Breast epithelium (tissue), 4 donors: ENCODE results near the gene DCAF10. TPM values are rescaled to one million over a fixed set of nuclear protein-coding genes. Genes with fewer than 3 reads are reported as not detected.
"Not testable (repeated sequence)": the region's sequence is repeated elsewhere in the genome, so short reads cannot be mapped to it uniquely, and the experiment has no call there.

Experiments used
- DNase-seq, 2 donors: peaks; one replicate each; pipeline ENCODE4 v3.0.0-alpha.2; 2019; ENCODE audit warnings: low spot score in 2 of 2
- H3K27ac ChIP-seq, 2 donors: fragments of 200-600 bp; sonication (generic) in 1 of 2; one replicate each; pipeline ENCODE4 v1.5.1; 2016 to 2019; ENCODE audit warnings: mild to moderate bottlenecking in 1 of 2
- H3K27me3 ChIP-seq, 2 donors: fragments of 200-600 bp; sonication (generic) in 1 of 2; one replicate each; pipeline versions ENCODE4 v1.5.1 to v1.6.0; 2017 to 2019; ENCODE audit warnings: control low read depth in 1 of 2, mild to moderate bottlenecking in 1 of 2
- H3K36me3 ChIP-seq: fragments of 200-600 bp; one replicate; pipeline ENCODE4 v1.5.1; 2019
- H3K4me1 ChIP-seq, 2 donors: fragments of 200-600 bp; sonication (generic); one replicate each; pipeline ENCODE4 v1.5.1; 2016 to 2019; ENCODE audit warnings: control low read depth in 1 of 2
- H3K4me3 ChIP-seq, 3 donors: fragments of 200-600 bp; sonication (generic); 1 replicate in 2 of 3; 2 replicates in 1 of 3; pipeline ENCODE4 v1.5.1; 2016 to 2019; ENCODE audit warnings: mild to moderate bottlenecking in 3 of 3, moderate library complexity in 2 of 3
- H3K9me3 ChIP-seq, 2 donors: fragments of 200-600 bp; sonication (generic) in 1 of 2; one replicate each; pipeline ENCODE4 v1.5.1; 2016 to 2019; ENCODE audit warnings: control low read depth in 1 of 2
- POLR2A ChIP-seq: fragments of 450-650 bp; IDR thresholded peaks from one replicate; pipeline ENCODE4 v1.6.1; 2016; ENCODE audit warnings: antibody characterized with exemption, mild to moderate bottlenecking, moderate library complexity
- POLR2AphosphoS5 ChIP-seq, 3 donors: sonication (generic); formaldehyde crosslinking; IDR thresholded peaks; one replicate each; pipeline ENCODE4 v1.6.1; 2017; ENCODE audit warnings: antibody characterized with exemption in 3 of 3
- intact Hi-C: fragments of 100-400 bp; cut with DNase I; formaldehyde crosslinking; loops from one replicate; pipeline ENCODE4 v1.15.1; 2023; ENCODE audit warnings: low total_unique reads
- total RNA-seq, 3 donors: library from RNA; depleted of rRNA; stranded (reverse); fragments of >200 nt; gene quantifications; one replicate each; pipeline ENCODE4 v1.1.0, GENCODE V29; 2016
- TF ChIP-seq, protein P1 (sequence below), 3 donors: fragments of 450-650 bp; IDR thresholded peaks; one replicate each; pipeline ENCODE4 v1.5.1; 2016 to 2017; ENCODE audit warnings: antibody characterized with exemption in 3 of 3, mild to moderate bottlenecking in 3 of 3, moderate library complexity in 3 of 3

The DCAF10 gene
- total RNA-seq, 3 donors from 2014 or later: 29.8 to 44.8 (median 38.7) TPM

DNA sequence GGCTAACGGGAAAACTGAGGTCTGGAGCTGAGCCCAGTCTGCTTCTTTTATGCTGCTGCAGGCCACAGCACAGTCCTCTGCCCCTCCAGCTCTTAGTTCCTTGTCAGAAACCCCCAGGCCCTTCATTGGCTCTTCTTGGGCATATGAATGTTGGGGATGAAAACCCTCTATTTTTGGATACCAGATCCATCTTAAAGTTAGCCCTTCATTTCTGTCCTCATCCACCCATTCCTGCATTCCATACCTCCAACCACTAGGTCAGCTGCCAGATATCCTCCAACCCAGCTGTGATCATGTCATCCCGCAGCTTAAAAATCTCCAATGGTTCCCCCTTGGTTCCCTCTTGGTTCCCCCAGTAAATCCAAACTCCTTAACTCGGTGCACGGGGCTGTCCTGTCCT is 105.2 kb downstream of the DCAF10 start:
- H3K27ac ChIP-seq: no peak overlapping the region
- H3K9me3 ChIP-seq: no peaks in the 10 kb centered on the region
- TF ChIP-seq, protein P1, sequence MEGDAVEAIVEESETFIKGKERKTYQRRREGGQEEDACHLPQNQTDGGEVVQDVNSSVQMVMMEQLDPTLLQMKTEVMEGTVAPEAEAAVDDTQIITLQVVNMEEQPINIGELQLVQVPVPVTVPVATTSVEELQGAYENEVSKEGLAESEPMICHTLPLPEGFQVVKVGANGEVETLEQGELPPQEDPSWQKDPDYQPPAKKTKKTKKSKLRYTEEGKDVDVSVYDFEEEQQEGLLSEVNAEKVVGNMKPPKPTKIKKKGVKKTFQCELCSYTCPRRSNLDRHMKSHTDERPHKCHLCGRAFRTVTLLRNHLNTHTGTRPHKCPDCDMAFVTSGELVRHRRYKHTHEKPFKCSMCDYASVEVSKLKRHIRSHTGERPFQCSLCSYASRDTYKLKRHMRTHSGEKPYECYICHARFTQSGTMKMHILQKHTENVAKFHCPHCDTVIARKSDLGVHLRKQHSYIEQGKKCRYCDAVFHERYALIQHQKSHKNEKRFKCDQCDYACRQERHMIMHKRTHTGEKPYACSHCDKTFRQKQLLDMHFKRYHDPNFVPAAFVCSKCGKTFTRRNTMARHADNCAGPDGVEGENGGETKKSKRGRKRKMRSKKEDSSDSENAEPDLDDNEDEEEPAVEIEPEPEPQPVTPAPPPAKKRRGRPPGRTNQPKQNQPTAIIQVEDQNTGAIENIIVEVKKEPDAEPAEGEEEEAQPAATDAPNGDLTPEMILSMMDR (IDR thresholded peaks at IDR 0.05): no peak
- TF ChIP-seq POLR2A (no peak), POLR2AphosphoS5 (IDR thresholded peaks at IDR 0.05) (no peak)
- no peak overlapping the region for H3K4me3 ChIP-seq
- peaks cover 0 to 8% of the 10 kb centered on the region in 2 donors for H3K4me1 ChIP-seq
- DNase-seq: no peak
- intact Hi-C loops: no loop called here
- H3K36me3 ChIP-seq: no peaks in the 10 kb centered on the region
- H3K27me3 ChIP-seq: no peaks in the 10 kb centered on the region

GRCh38 chr9:37906312-37907239 is 106.0 kb downstream of the DCAF10 start:
- TF ChIP-seq POLR2A (no peak), POLR2AphosphoS5 (IDR thresholded peaks at IDR 0.05) (no peak)
- TF ChIP-seq, protein P1 (IDR thresholded peaks at IDR 0.05): no peak
- H3K36me3 ChIP-seq: no peaks in the 10 kb centered on the region
- H3K9me3 ChIP-seq: no peaks in the 10 kb centered on the region
- H3K27me3 ChIP-seq: no peaks in the 10 kb centered on the region
- intact Hi-C loops: no loop called here
- no peak for DNase-seq
- no peak overlapping the region for H3K4me3 ChIP-seq
- H3K27ac ChIP-seq: no peak overlapping the region
- H3K4me1 ChIP-seq: peaks cover 0 to 8% of the 10 kb centered on the region in 2 donors

DNA sequence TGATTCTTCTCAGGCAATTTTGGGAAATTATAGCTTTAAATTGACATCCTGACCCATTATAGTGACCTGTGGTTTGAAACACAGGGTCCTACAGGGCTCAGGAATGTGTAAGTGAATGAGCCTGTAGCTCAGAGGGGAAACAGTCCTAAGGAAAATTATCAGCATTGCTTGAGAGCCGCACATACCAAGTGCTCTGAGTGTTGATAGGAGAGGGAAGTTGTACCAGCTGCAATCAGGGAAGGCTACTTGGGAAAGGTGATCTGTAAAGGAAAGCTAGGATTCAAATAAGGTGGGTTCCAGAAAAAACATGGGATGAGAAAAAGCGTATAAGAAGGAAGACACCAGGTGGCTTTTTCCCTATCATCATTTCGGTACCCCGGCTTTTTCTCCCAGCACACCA is 107.7 kb downstream of the DCAF10 start:
- intact Hi-C loops: no loop called here
- Histone ChIP-seq H3K27ac (no peak overlapping the region), H3K27me3 (no peaks in the 10 kb centered on the region), H3K9me3 (no peaks in the 10 kb centered on the region), H3K4me3 (no peak overlapping the region), H3K36me3 (no peaks in the 10 kb centered on the region), H3K4me1 (peaks cover 0 to 1% of the 10 kb centered on the region in 2 donors)
- DNase-seq: no peak
- TF ChIP-seq POLR2A: no peak
- TF ChIP-seq POLR2AphosphoS5 (IDR thresholded peaks at IDR 0.05): no peak
- TF ChIP-seq, protein P1 (IDR thresholded peaks at IDR 0.05): no peak

DNA sequence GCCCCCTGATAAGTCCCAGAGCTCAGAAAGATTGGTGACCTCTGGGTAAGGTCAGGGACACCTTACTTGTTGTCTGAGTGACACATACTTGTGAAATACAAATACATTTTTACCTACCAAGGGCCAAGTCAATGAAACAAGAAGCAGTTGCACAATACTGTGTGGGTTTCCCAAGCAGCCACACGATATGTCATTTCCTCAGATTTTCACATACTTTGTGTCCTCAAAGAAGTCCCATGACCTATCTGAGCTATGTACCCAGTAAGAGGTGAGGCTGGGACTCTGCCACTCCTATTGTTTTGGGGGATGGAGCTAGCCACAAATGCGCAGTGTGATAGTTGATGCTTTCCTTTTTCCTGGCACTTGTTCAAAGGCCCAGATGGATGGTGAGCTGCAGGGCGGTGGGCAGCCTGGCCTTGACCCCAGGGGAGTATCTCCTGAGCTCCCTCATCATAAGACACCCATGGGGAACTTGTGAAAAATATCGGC is 108.1 kb downstream of the DCAF10 start:
- Histone ChIP-seq H3K27ac (no peak overlapping the region), H3K36me3 (no peaks in the 10 kb centered on the region), H3K27me3 (no peaks in the 10 kb centered on the region), H3K9me3 (no peaks in the 10 kb centered on the region), H3K4me1 (no peaks in the 10 kb centered on the region), H3K4me3 (no peak overlapping the region)
- no peak for TF ChIP-seq POLR2AphosphoS5 (IDR thresholded peaks at IDR 0.05)
- TF ChIP-seq, protein P1 (IDR thresholded peaks at IDR 0.05): no peak
- no peak for TF ChIP-seq POLR2A
- no peak for DNase-seq
- intact Hi-C loops: no loop called here

- no peak for DNase-seq
- Histone ChIP-seq H3K4me1 (no peaks in the 10 kb centered on the region), H3K27me3 (no peaks in the 10 kb centered on the region), H3K36me3 (no peaks in the 10 kb centered on the region), H3K4me3 (no peak overlapping the region), H3K9me3 (no peaks in the 10 kb centered on the region), H3K27ac (no peak overlapping the region)
- TF ChIP-seq POLR2AphosphoS5 (IDR thresholded peaks at IDR 0.05) (no peak), POLR2A (no peak)
- TF ChIP-seq, protein P1 (IDR thresholded peaks at IDR 0.05): no peak
- intact Hi-C loops: no loop called here
These were observed 108.7 kb downstream of the DCAF10 start for GRCh38 chr9:37909326-37909725.

- DNase-seq, H3K27ac ChIP-seq, H3K9me3 ChIP-seq, H3K36me3 ChIP-seq, H3K27me3 ChIP-seq, H3K4me3 ChIP-seq, H3K4me1 ChIP-seq: not testable (repeated sequence)
- intact Hi-C loops: loop anchor here (10.0 kb wide), 1 partner anchor 175 kb away; no protein-coding TSS in a partner anchor
These were observed 109.2 kb downstream of the DCAF10 start for GRCh38 chr9:37909836-37910235.
